Neural crest cell (in vitro differentiated cells): Measurements from ENCODE around the gene GRB14. TPM values are rescaled to one million over a fixed set of nuclear protein-coding genes. Genes with fewer than 3 reads are reported as not detected.

Experiments used
- DNase-seq: peaks from one replicate; pipeline ENCODE4 v3.0.0; 2021; ENCODE audit warnings: low read depth, mixed read lengths, low spot score
- H3K27ac Mint-ChIP-seq: one replicate; pipeline ENCODE4 v1.8.0; 2021; ENCODE audit warnings: mild to moderate bottlenecking, mixed read lengths; ENCODE audit not compliant: unreplicated experiment
- H3K27me3 Mint-ChIP-seq: 2 replicates; pipeline ENCODE4 v1.8.0; 2021; ENCODE audit warnings: low read depth, mild to moderate bottlenecking, mixed read lengths
- H3K36me3 Mint-ChIP-seq: 2 replicates; pipeline ENCODE4 v1.8.0; 2021; ENCODE audit warnings: low read depth, mild to moderate bottlenecking, mixed read lengths
- H3K4me1 Mint-ChIP-seq: 2 replicates; pipeline ENCODE4 v1.8.0; 2021; ENCODE audit warnings: mixed read lengths
- H3K4me3 Mint-ChIP-seq: one replicate; pipeline ENCODE4 v1.8.0; 2021; ENCODE audit warnings: mild to moderate bottlenecking, mixed read lengths
- H3K9me3 Mint-ChIP-seq: 2 replicates; pipeline ENCODE4 v1.8.0; 2021; ENCODE audit warnings: mixed read lengths
- total RNA-seq: library from RNA; stranded (reverse); gene quantifications from 2 replicates; pipeline ENCODE4 v1.2.1, GENCODE V29; 2021
- TF ChIP-seq, protein P1 (sequence below): fragments of 200-600 bp; sonication (generic); conservative IDR thresholded peaks from 2 replicates; pipeline ENCODE4 v1.5.0; 2021; ENCODE audit warnings: antibody characterized with exemption, mild to moderate bottlenecking

Gene GRB14
- total RNA-seq, 1 donor from 2014 or later, result 0.93 TPM

DNA sequence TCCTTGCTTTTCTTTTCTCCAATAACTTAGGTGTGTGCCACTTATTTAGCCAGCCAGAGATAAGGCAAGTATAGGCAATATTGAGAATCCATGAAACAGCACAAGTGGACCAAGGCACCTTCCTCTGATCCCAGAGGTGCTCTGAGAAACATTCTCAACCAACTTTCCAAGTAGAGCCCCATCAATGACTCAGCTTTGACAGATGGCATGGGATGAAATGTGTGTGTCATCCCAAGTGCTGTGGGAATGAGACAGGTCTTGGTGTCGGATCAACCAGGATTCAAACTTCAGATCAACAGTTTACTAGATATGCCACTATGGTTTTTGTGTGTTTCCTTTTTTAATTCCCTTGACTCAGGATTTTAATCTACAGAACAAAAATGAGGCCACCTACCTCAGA lies 164.0 kb downstream of the GRB14 start:
- Mint-ChIP-seq H3K4me3 (no peak overlapping the region), H3K27ac (no peak overlapping the region), H3K9me3 (no peaks in the 10 kb centered on the region), H3K27me3 (no peaks in the 10 kb centered on the region), H3K4me1 (peaks cover 4% of the 10 kb centered on the region), H3K36me3 (no peaks in the 10 kb centered on the region)
- DNase-seq, result no peak
- TF ChIP-seq, protein P1, sequence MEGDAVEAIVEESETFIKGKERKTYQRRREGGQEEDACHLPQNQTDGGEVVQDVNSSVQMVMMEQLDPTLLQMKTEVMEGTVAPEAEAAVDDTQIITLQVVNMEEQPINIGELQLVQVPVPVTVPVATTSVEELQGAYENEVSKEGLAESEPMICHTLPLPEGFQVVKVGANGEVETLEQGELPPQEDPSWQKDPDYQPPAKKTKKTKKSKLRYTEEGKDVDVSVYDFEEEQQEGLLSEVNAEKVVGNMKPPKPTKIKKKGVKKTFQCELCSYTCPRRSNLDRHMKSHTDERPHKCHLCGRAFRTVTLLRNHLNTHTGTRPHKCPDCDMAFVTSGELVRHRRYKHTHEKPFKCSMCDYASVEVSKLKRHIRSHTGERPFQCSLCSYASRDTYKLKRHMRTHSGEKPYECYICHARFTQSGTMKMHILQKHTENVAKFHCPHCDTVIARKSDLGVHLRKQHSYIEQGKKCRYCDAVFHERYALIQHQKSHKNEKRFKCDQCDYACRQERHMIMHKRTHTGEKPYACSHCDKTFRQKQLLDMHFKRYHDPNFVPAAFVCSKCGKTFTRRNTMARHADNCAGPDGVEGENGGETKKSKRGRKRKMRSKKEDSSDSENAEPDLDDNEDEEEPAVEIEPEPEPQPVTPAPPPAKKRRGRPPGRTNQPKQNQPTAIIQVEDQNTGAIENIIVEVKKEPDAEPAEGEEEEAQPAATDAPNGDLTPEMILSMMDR, result no peak

DNA sequence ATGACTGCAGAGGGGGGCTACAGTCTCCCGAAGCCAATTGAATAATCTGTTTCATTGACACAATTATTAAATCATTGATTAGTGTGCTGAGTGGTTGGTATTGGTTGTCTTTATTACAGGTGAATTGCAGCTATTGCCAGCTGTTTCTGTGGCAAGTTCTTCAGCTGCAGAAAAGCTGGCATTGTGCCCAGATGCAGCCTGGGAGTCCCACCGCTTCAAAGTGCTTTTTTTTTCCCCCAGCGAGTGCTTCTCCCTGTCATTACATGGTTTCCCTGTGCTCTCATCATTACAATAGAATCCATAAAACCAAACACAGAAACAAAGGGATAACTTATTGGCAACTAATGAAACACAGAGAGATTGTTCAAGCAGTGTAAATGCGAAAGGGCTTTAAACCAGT lies 164.7 kb downstream of the GRB14 start:
- Mint-ChIP-seq H3K4me3 (no peak overlapping the region), H3K9me3 (no peaks in the 10 kb centered on the region), H3K27ac (no peak overlapping the region), H3K27me3 (no peaks in the 10 kb centered on the region), H3K36me3 (no peaks in the 10 kb centered on the region), H3K4me1 (peaks cover 4% of the 10 kb centered on the region)
- TF ChIP-seq, protein P1, result no peak
- DNase-seq, result no peak

- peaks cover 2% of the 10 kb centered on the region for H3K9me3 Mint-ChIP-seq
- no peaks in the 10 kb centered on the region for H3K36me3 Mint-ChIP-seq
- peaks cover 1% of the 10 kb centered on the region for H3K4me1 Mint-ChIP-seq
- DNase-seq, result no peak
- no peak overlapping the region for H3K4me3 Mint-ChIP-seq
- TF ChIP-seq, protein P1, result no peak
- no peak overlapping the region for H3K27ac Mint-ChIP-seq
- H3K27me3 Mint-ChIP-seq, result no peaks in the 10 kb centered on the region
Observed at GRCh38 chr2:164453656-164454305, 167.5 kb downstream of the GRB14 start.

- H3K4me3 Mint-ChIP-seq, result no peak overlapping the region
- H3K9me3 Mint-ChIP-seq, result peaks cover 2% of the 10 kb centered on the region
- no peaks in the 10 kb centered on the region for H3K27me3 Mint-ChIP-seq
- no peaks in the 10 kb centered on the region for H3K4me1 Mint-ChIP-seq
- H3K36me3 Mint-ChIP-seq, result no peaks in the 10 kb centered on the region
- TF ChIP-seq, protein P1, result no peak
- DNase-seq, result no peak
- H3K27ac Mint-ChIP-seq, result no peak overlapping the region
Observed at GRCh38 chr2:164450278-164450677, 171.0 kb downstream of the GRB14 start.

DNA sequence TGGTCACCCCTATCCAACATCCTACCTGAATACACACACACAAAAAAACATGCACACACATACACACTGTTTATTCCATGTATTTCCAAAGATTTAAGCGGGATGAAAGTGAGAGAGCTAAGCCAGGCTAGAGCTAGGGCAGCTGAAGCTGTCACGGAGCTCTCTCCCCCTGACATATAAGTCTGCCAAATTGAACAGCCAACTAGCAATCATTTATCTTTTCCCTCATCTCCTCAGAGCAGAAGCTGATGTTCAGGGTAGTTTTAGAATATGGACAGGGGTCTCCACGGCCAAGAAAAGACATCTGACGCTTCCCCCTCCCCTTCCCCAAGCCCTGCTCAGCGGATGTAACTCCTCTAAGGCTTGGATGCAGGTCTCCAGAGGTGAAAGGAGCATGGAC lies 171.6 kb downstream of the GRB14 start:
- Mint-ChIP-seq H3K4me1 (no peaks in the 10 kb centered on the region), H3K27me3 (no peaks in the 10 kb centered on the region), H3K36me3 (no peaks in the 10 kb centered on the region), H3K9me3 (peaks cover 2% of the 10 kb centered on the region), H3K27ac (no peak overlapping the region), H3K4me3 (no peak overlapping the region)
- no peak for DNase-seq
- TF ChIP-seq, protein P1, result no peak
